HepG2 (cell line): Measurements from ENCODE around the gene RASA1.

ENCODE experiments used
- MAFK ChIP-seq, 2 experiments: IDR thresholded peaks in 1 of 2; conservative IDR thresholded peaks in 1 of 2; 2 replicates each; pipeline ENCODE4 v1.6.1; 2011; ENCODE audit warnings: improper control_type of control experiment in 2 of 2, low read length in 2 of 2
- POLR2A ChIP-seq, 2 experiments: IDR thresholded peaks; 2 replicates each; pipeline ENCODE4 v1.6.1; 2011; ENCODE audit warnings: low read depth in 2 of 2, low read length in 2 of 2, mild to moderate bottlenecking in 1 of 2, moderate library complexity in 1 of 2; ENCODE audit not compliant: insufficient read depth in 1 of 2
- RXRA ChIP-seq: sonication (generic); formaldehyde crosslinking; IDR thresholded peaks from 2 replicates; pipeline ENCODE4 v1.5.1; 2020; ENCODE audit warnings: missing genetic modification reagents
- TP53 ChIP-seq: sonication (generic); formaldehyde crosslinking; conservative IDR thresholded peaks from 2 replicates; pipeline ENCODE4 v1.4.0; 2020; ENCODE audit warnings: missing genetic modification reagents
- ZNF7 ChIP-seq: IDR thresholded peaks from 2 replicates; pipeline ENCODE4 v1.6.1; 2016; ENCODE audit warnings: missing biosample characterization, missing genetic modification reagents
- TF ChIP-seq, protein P1 (sequence below): sonication (generic); formaldehyde crosslinking; IDR thresholded peaks from 2 replicates; pipeline ENCODE4 v1.4.0; 2020; ENCODE audit warnings: missing genetic modification reagents, borderline replicate concordance
- TF ChIP-seq, protein P2 (sequence below): sonication (generic); formaldehyde crosslinking; IDR thresholded peaks from 2 replicates; pipeline ENCODE4 v1.5.0; 2020; ENCODE audit warnings: mild to moderate bottlenecking, missing genetic modification reagents, moderate library complexity

DNA sequence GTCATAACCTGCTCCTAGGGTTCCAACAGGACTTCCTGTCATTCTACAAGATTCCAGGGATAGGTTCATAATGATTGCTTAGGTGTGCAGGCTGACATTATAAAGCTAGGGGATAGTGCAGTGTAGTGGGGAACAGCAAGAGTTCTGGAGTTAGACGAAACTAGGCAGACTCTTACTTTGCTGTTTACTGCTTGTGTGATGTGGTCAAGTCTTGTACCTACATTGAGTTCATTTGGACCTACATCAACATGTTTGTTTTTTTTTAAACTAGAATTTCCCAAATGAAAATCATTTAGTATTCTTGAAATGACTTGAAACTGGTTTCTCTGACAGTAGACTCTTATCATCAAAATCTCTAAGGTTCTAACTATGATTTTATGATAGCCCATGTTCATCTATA lies 166.3 kb downstream of the RASA1 start:
- no peak for TF ChIP-seq POLR2A (IDR thresholded peaks at IDR 0.05; ENCODE audit: insufficient read depth in 1 of 2, low read depth in 2 of 2, low read length in 2 of 2)
- TF ChIP-seq ZNF7 (CRISPR knock-in tag) = no peak
- no peak for TF ChIP-seq TP53
- no peak for TF ChIP-seq MAFK (conservative IDR thresholded peaks at IDR 0.05 in 1 of 2, IDR thresholded peaks at IDR 0.05 in 1 of 2; ENCODE audit: low read length in 2 of 2)
- TF ChIP-seq RXRA = no peak
- TF ChIP-seq, protein P1, sequence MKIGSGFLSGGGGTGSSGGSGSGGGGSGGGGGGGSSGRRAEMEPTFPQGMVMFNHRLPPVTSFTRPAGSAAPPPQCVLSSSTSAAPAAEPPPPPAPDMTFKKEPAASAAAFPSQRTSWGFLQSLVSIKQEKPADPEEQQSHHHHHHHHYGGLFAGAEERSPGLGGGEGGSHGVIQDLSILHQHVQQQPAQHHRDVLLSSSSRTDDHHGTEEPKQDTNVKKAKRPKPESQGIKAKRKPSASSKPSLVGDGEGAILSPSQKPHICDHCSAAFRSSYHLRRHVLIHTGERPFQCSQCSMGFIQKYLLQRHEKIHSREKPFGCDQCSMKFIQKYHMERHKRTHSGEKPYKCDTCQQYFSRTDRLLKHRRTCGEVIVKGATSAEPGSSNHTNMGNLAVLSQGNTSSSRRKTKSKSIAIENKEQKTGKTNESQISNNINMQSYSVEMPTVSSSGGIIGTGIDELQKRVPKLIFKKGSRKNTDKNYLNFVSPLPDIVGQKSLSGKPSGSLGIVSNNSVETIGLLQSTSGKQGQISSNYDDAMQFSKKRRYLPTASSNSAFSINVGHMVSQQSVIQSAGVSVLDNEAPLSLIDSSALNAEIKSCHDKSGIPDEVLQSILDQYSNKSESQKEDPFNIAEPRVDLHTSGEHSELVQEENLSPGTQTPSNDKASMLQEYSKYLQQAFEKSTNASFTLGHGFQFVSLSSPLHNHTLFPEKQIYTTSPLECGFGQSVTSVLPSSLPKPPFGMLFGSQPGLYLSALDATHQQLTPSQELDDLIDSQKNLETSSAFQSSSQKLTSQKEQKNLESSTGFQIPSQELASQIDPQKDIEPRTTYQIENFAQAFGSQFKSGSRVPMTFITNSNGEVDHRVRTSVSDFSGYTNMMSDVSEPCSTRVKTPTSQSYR (CRISPR knock-in tag) = no peak
- TF ChIP-seq, protein P2, sequence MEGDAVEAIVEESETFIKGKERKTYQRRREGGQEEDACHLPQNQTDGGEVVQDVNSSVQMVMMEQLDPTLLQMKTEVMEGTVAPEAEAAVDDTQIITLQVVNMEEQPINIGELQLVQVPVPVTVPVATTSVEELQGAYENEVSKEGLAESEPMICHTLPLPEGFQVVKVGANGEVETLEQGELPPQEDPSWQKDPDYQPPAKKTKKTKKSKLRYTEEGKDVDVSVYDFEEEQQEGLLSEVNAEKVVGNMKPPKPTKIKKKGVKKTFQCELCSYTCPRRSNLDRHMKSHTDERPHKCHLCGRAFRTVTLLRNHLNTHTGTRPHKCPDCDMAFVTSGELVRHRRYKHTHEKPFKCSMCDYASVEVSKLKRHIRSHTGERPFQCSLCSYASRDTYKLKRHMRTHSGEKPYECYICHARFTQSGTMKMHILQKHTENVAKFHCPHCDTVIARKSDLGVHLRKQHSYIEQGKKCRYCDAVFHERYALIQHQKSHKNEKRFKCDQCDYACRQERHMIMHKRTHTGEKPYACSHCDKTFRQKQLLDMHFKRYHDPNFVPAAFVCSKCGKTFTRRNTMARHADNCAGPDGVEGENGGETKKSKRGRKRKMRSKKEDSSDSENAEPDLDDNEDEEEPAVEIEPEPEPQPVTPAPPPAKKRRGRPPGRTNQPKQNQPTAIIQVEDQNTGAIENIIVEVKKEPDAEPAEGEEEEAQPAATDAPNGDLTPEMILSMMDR (CRISPR knock-in tag) = no peak
